B cell (primary cell): ENCODE measurements around the gene STXBP1. TPM values are rescaled to one million over a fixed set of nuclear protein-coding genes. Genes with fewer than 3 reads are reported as not detected.
A peak's percentile ranks its signal among the peaks of the same experiment; 100 is the strongest.

ENCODE experiments used
- ATAC-seq: fragments of 200-7000 bp; cut with Tn5 transposase; one replicate; pipeline ENCODE4 v1.10.0; 2021; ENCODE audit warnings: low read depth, mild to moderate bottlenecking, moderate number of reproducible peaks, moderate library complexity
- CTCF ChIA-PET: fragments of 350-600 bp; sonication (Branson Sonifier 250); formaldehyde crosslinking; loops from one replicate; lab custom pipeline; 2021; ENCODE audit warnings: antibody characterized with exemption, inconsistent platforms; lab: Charles Lee
- POLR2A ChIA-PET: fragments of 350-600 bp; sonication (Branson Sonifier 250); formaldehyde crosslinking; loops from one replicate; lab custom pipeline; 2021; ENCODE audit warnings: antibody characterized with exemption; lab: Charles Lee
- DNase-seq: peaks from one replicate; pipeline ENCODE4 v3.0.0; 2013
- H2AFZ ChIP-seq: 2 replicates; pipeline ENCODE4 v1.6.1; 2012; ENCODE audit warnings: mild to moderate bottlenecking, low read depth, low read length; ENCODE audit not compliant: insufficient read depth, poor library complexity, severe bottlenecking
- H3K27ac ChIP-seq, 2 donors: 1 replicate in 1 of 2; 2 replicates in 1 of 2; pipeline ENCODE4 v1.5.1; 2012 to 2013; ENCODE audit warnings: low read length in 2 of 2, mild to moderate bottlenecking in 2 of 2, moderate library complexity in 1 of 2
- H3K27me3 ChIP-seq, 4 experiments: fragments of 200-600 bp in 1 of 4; sonication (generic) in 1 of 4; replicated peaks in 1 of 4; 1 replicate in 2 of 4; 2 replicates in 2 of 4; pipeline versions ENCODE4 v1.6.1 to v1.7.0; 2013 to 2016; ENCODE audit warnings: low read length in 3 of 4, mild to moderate bottlenecking in 2 of 4, mixed read lengths in 1 of 4, moderate library complexity in 1 of 4; ENCODE audit not compliant: insufficient read depth in 4 of 4, control insufficient read depth in 3 of 4; ENCODE audit errors: control extremely low read depth in 1 of 4
- H3K36me3 ChIP-seq, 2 experiments: replicated peaks in 1 of 2; 1 replicate in 1 of 2; 2 replicates in 1 of 2; pipeline versions ENCODE4 v1.6.1 to v1.7.1; 2013; ENCODE audit warnings: low read length in 1 of 2; ENCODE audit not compliant: insufficient read depth in 2 of 2, control insufficient read depth in 1 of 2; ENCODE audit errors: control extremely low read depth in 1 of 2, extremely low read depth in 1 of 2
- H3K4me1 ChIP-seq, 2 donors: fragments of 200-600 bp in 1 of 2; sonication (generic) in 1 of 2; 1 replicate in 1 of 2; 2 replicates in 1 of 2; pipeline versions ENCODE4 v1.5.1 to v1.6.1; 2013 to 2017; ENCODE audit warnings: low read length in 2 of 2; ENCODE audit not compliant: control insufficient read depth in 2 of 2, insufficient read depth in 2 of 2
- H3K4me2 ChIP-seq: replicated peaks from 2 replicates; pipeline ENCODE3; 2012; ENCODE audit warnings: mild to moderate bottlenecking, low read depth, low read length; ENCODE audit not compliant: poor library complexity, severe bottlenecking
- H3K4me3 ChIP-seq, 5 experiments: fragments of 200-600 bp in 1 of 5; sonication (generic) in 1 of 5; 1 replicate in 3 of 5; 2 replicates in 2 of 5; pipeline versions ENCODE4 v1.5.1 to v1.7.0; 2011 to 2016; ENCODE audit warnings: low read length in 4 of 5, mild to moderate bottlenecking in 4 of 5, low read depth in 2 of 5, control low read depth in 1 of 5, moderate library complexity in 1 of 5; ENCODE audit not compliant: insufficient read depth in 1 of 5; ENCODE audit errors: control extremely low read depth in 1 of 5, extremely low read depth in 1 of 5
- H3K79me2 ChIP-seq: fragments of 200-600 bp; sonication (generic); one replicate; pipeline ENCODE4 v1.6.0; 2016; ENCODE audit warnings: low read length; ENCODE audit not compliant: control insufficient read depth, insufficient read depth
- H3K9ac ChIP-seq: fragments of 200-600 bp; sonication (generic); 2 replicates; pipeline ENCODE4 v1.6.1; 2017; ENCODE audit warnings: mild to moderate bottlenecking, low read length, moderate library complexity
- H3K9me3 ChIP-seq, 3 donors: one replicate each; pipeline versions ENCODE4 v1.6.1 to v1.7.1; 2013; ENCODE audit warnings: low read length in 2 of 3; ENCODE audit not compliant: control insufficient read depth in 2 of 3, insufficient read depth in 1 of 3; ENCODE audit errors: control extremely low read depth in 1 of 3
- H4K20me1 ChIP-seq: 2 replicates; pipeline ENCODE4 v1.6.0; 2012; ENCODE audit warnings: mild to moderate bottlenecking, low read length; ENCODE audit not compliant: insufficient read depth, control insufficient read depth, poor library complexity, severe bottlenecking
- H3K27ac Mint-ChIP-seq: one replicate; pipeline ENCODE4 v1.8.0; 2021; ENCODE audit warnings: mixed read lengths
- H3K27me3 Mint-ChIP-seq: one replicate; pipeline ENCODE4 v1.8.0; 2021; ENCODE audit warnings: mixed read lengths
- H3K4me1 Mint-ChIP-seq: one replicate; pipeline ENCODE4 v1.8.0; 2021; ENCODE audit warnings: mixed read lengths
- H3K4me3 Mint-ChIP-seq: one replicate; pipeline ENCODE4 v1.8.0; 2021; ENCODE audit warnings: mixed read lengths
- H3K9me3 Mint-ChIP-seq: one replicate; pipeline ENCODE4 v1.8.0; 2022; ENCODE audit warnings: mixed read lengths; ENCODE audit not compliant: insufficient read depth
- CTCF ChIP-seq: fragments of 200-600 bp; IDR thresholded peaks from one replicate; pipeline ENCODE4 v1.8.0; 2022; ENCODE audit warnings: antibody characterized with exemption, mild to moderate bottlenecking
- EZH2 ChIP-seq: IDR thresholded peaks from 2 replicates; pipeline ENCODE4 v1.6.1; 2012; ENCODE audit warnings: borderline replicate concordance, low read depth, mild to moderate bottlenecking, moderate library complexity, low read length; ENCODE audit not compliant: insufficient read depth, poor library complexity, severe bottlenecking
- WGBS: methylation state at CpG from one replicate; pipeline ENCODE4 v1.1.5; 2013; ENCODE audit warnings: missing lambda C conversion rate; ENCODE audit not compliant: insufficient coverage; 5-methylcytosine and 5-hydroxymethylcytosine counted together
- intact Hi-C: fragments of 100-400 bp; cut with micrococcal nuclease; formaldehyde crosslinking; loops from one replicate; pipeline ENCODE4 v1.10.0; 2022
- polyA plus RNA-seq: library from polyadenylated mRNA; depleted of rRNA; stranded (reverse); fragments of >200 nt; gene quantifications from 2 replicates; pipeline ENCODE4 v1.2.3, GENCODE V29; 2012
- total RNA-seq, 2 donors: library from RNA; stranded (reverse); fragments of 120-200 nt in 1 of 2; gene quantifications; 1 replicate in 1 of 2; 2 replicates in 1 of 2; pipeline versions ENCODE4 v1.2.3 to v1.2.4, GENCODE V29; 2013 to 2022

STXBP1 gene
- total and polyA plus RNA-seq, 2 donors (not counting 1 experiment from before 2014, with no cell fraction given), result 0.62 TPM; not detected in 1

GRCh38 chr9:127608104-127608966 is 3.7 kb upstream of the STXBP1 start:
- H3K9me3 Mint-ChIP-seq, result no peaks in the 10 kb centered on the region
- intact Hi-C loops, result loop anchor here (1.0 kb wide), 1 partner anchor 91 kb away; no protein-coding TSS in a partner anchor
- H3K4me3 ChIP-seq, result peak overlapping the region in 4 of 5 experiments; percentile 38 to 62 (median 55)
- H2AFZ ChIP-seq, result peak overlapping the region; percentile 83
- DNase-seq (peak; percentile 86), ATAC-seq (peak; percentile 46)
- H3K4me1 Mint-ChIP-seq, result peaks cover 21% of the 10 kb centered on the region
- H3K9ac ChIP-seq, result peak overlapping the region; percentile 66
- ChIA-PET CTCF (interaction anchor here (0.9 to 2.1 kb wide), 4 partner anchors 18 to 261 kb away, joined by 3 to 8 read pairs (median 6); partner anchors contain the start of gene TOR2A), POLR2A (interaction anchor here (0.6 kb wide), 1 partner anchor 377 kb away, joined by 4 read pairs; no protein-coding TSS in a partner anchor)
- no peaks in the 10 kb centered on the region for H4K20me1 ChIP-seq
- H3K27me3 Mint-ChIP-seq, result peaks cover 29% of the 10 kb centered on the region
- no peak overlapping the region for H3K27ac Mint-ChIP-seq
- no peaks in the 10 kb centered on the region for H3K79me2 ChIP-seq
- no peak overlapping the region for H3K27ac ChIP-seq
- H3K4me3 Mint-ChIP-seq, result peak overlapping the region; percentile 91
- TF ChIP-seq CTCF (no peak), EZH2 (no peak)
- no peaks in the 10 kb centered on the region for H3K9me3 ChIP-seq
- no peaks in the 10 kb centered on the region for H3K36me3 ChIP-seq
- peak overlapping the region; percentile 90 for H3K4me2 ChIP-seq
- H3K27me3 ChIP-seq, result peaks cover 0 to 35% (median 24%) of the 10 kb centered on the region in 4 experiments
- WGBS, result under 1% methylated on average over 54 of the region's 55 CpGs
- peaks cover 25 to 28% of the 10 kb centered on the region in 2 donors for H3K4me1 ChIP-seq

- Mint-ChIP-seq H3K9me3 (no peaks in the 10 kb centered on the region), H3K4me1 (peaks cover 25% of the 10 kb centered on the region), H3K4me3 (peak overlapping the region; percentile 98), H3K27ac (peak overlapping the region; percentile 80), H3K27me3 (peaks cover 44% of the 10 kb centered on the region)
- ATAC-seq (no peak), DNase-seq (no peak)
- no peaks in the 10 kb centered on the region for H3K36me3 ChIP-seq
- ChIA-PET CTCF (interaction anchor here (0.7 to 2.1 kb wide), 3 partner anchors 22 to 123 kb away, joined by 4 to 6 read pairs (median 5); partner anchors contain the start of gene TOR2A), POLR2A (no interaction called here)
- intact Hi-C loops, result loop anchor here (2.0 to 10.0 kb wide), 5 partner anchors 106 to 456 kb away; partner anchors contain the start of genes NAIF1, PTRH1, SH2D3C and SLC25A25
- H3K9ac ChIP-seq, result peak overlapping the region; percentile 80
- peak overlapping the region; percentile 55 to 84 (median 60) for H3K4me3 ChIP-seq
- TF ChIP-seq CTCF, result no peak
- TF ChIP-seq EZH2, result no peak
- H3K79me2 ChIP-seq, result no peaks in the 10 kb centered on the region
- 2% methylated on average over 11 of the region's 11 CpGs for WGBS
- peaks cover 28 to 31% of the 10 kb centered on the region in 2 donors for H3K4me1 ChIP-seq
- no peak overlapping the region for H3K27ac ChIP-seq
- peaks cover 0 to 44% (median 33%) of the 10 kb centered on the region in 4 experiments for H3K27me3 ChIP-seq
- H2AFZ ChIP-seq, result peak overlapping the region; percentile 91
- no peaks in the 10 kb centered on the region for H3K9me3 ChIP-seq
- H3K4me2 ChIP-seq, result peak overlapping the region; percentile 97
- H4K20me1 ChIP-seq, result no peaks in the 10 kb centered on the region
Measured at GRCh38 chr9:127611603-127611898, 526 bp upstream of the STXBP1 start.
